Ovary (tissue), 9 donors: Measurements from ENCODE around the gene SLC9A7. TPM values are rescaled to one million over a fixed set of nuclear protein-coding genes. Genes with fewer than 3 reads are reported as not detected.
A peak's percentile ranks its signal among the peaks of the same experiment; 100 is the strongest.

Experiments
- DNase-seq, 5 donors: peaks; one replicate each; pipeline ENCODE4 v3.0.0-alpha.2; 2019 to 2020
- H3K27ac ChIP-seq, 2 donors: fragments of 200-600 bp; one replicate each; pipeline versions ENCODE4 v1.5.1 to v1.8.0; 2019 to 2022
- H3K27me3 ChIP-seq: fragments of 200-600 bp; one replicate; pipeline ENCODE4 v1.8.0; 2022
- H3K36me3 ChIP-seq: fragments of 200-600 bp; sonication (generic); one replicate; pipeline ENCODE4 v1.5.1; 2019
- H3K4me1 ChIP-seq: one replicate; pipeline ENCODE4 v1.8.1; 2013; ENCODE audit warnings: mild to moderate bottlenecking, moderate library complexity; ENCODE audit not compliant: insufficient read depth
- H3K4me3 ChIP-seq: fragments of 200-600 bp; sonication (generic); one replicate; pipeline ENCODE4 v1.5.1; 2017
- H3K9me3 ChIP-seq, 2 donors: fragments of 200-600 bp in 1 of 2; sonication (generic) in 1 of 2; one replicate each; pipeline versions ENCODE4 v1.5.1 to v1.8.1; 2013 to 2019; ENCODE audit warnings: mild to moderate bottlenecking in 1 of 2, moderate library complexity in 1 of 2
- EP300 ChIP-seq: sonication (generic); formaldehyde crosslinking; IDR thresholded peaks from one replicate; pipeline ENCODE4 v1.6.1; 2017; ENCODE audit warnings: antibody characterized with exemption
- POLR2A ChIP-seq: fragments of 450-650 bp; IDR thresholded peaks from one replicate; pipeline ENCODE4 v1.6.1; 2017; ENCODE audit warnings: antibody characterized with exemption, mild to moderate bottlenecking, moderate library complexity
- WGBS, 3 donors: extraction: QIAGEN DNeasy Blood & Tissue Kit in 1 of 3; methylation state at CpG; one replicate each; pipeline versions ENCODE4 v1.1.5 to v1.1.7; 2013 to 2017; 5-methylcytosine and 5-hydroxymethylcytosine counted together
- intact Hi-C, 4 donors: fragments of 100-400 bp; cut with DNase I; formaldehyde crosslinking; loops; one replicate each; pipeline versions ENCODE4 v1.11.0 to v1.15.1; 2022 to 2023
- polyA plus RNA-seq, 2 donors: library from polyadenylated mRNA; stranded (reverse); fragments of 200-250 nt in 1 of 2; fragments of 350-450 nt in 1 of 2; fragmentation: Illumina TruSeq in 1 of 2; extraction: RNeasy Lipid Tissue Mini Kit (QIAGEN cat#74804) in 1 of 2; gene quantifications; one replicate each; pipeline ENCODE4 v1.2.3, GENCODE V29; 2013 to 2014
- total RNA-seq, 7 donors: library from RNA; depleted of rRNA in 2 of 7; stranded (reverse); fragments of >200 nt in 2 of 7; fragmentation: NEBNext Ultra II Directional in 3 of 7; extraction: Animal tissue kit (Norgen Biotek cat#: 25700) in 3 of 7; gene quantifications; one replicate each; pipeline versions ENCODE4 v1.1.0 to v1.2.4, GENCODE V29; 2016 to 2023
- TF ChIP-seq, protein P1 (sequence below), 3 donors: fragments of 450-650 bp in 2 of 3; fragments of 200-600 bp in 1 of 3; IDR thresholded peaks; one replicate each; pipeline versions ENCODE4 v1.5.1 to v1.8.0; 2016 to 2022; ENCODE audit warnings: antibody characterized with exemption in 3 of 3, mild to moderate bottlenecking in 1 of 3
- donor health status: DM: no; HTN: no; CAD: no; lungs with moderate emphysema.
- donor health status: DM: no; HTN: no; CAD: no.
- donor health status: Bipolar disorder and iron deficiency.
- donor health status: DM: yes; HTN: yes; CAD: no.
- donor health status: DM: no; HTN: no; CAD: no.
- donor health status: DM: yes; HTN: yes; CAD: no.

SLC9A7 gene
- total and polyA plus RNA-seq, 9 donors: 2.2 to 22.3 (median 9.1) TPM

DNA sequence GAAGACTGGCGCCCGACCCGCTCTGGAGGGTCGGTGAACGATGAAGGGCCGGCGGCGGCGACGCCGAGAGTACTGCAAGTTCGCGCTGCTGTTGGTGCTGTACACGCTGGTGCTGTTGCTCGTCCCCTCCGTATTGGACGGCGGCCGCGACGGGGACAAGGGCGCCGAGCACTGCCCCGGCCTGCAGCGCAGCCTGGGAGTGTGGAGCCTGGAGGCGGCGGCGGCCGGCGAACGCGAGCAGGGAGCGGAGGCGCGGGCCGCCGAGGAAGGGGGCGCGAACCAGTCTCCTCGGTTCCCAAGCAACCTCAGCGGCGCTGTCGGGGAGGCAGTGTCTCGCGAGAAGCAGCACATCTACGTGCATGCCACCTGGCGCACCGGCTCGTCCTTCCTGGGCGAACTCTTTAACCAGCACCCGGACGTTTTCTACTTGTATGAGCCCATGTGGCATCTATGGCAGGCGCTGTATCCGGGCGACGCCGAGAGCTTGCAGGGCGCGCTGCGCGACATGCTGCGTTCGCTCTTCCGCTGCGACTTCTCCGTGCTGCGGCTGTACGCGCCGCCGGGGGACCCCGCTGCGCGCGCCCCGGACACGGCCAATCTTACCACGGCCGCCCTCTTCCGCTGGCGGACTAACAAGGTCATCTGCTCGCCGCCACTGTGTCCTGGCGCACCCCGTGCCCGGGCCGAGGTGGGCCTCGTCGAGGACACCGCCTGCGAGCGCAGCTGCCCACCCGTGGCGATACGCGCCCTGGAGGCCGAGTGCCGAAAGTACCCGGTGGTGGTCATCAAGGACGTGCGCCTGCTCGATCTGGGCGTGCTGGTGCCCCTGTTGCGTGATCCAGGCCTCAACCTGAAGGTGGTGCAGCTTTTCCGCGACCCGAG, 184.8 kb downstream of the SLC9A7 start:
- intact Hi-C loops: loop anchor here in 3 of 4 donors (5.0 to 10.0 kb wide), 3 partner anchors 61 to 73 kb away; no protein-coding TSS in a partner anchor
- peak; percentile 50 to 74 (median 57) for DNase-seq
- no peaks in the 10 kb centered on the region for H3K4me1 ChIP-seq

GRCh38 chrX:46573331-46573891, 185.5 kb downstream of the SLC9A7 start, which contains the start of gene CHST7:
CHST7 (plus strand) TSS chrX:46573765; CDS start chrX:46573932, 167 bp downstream.
- H3K27me3 ChIP-seq: no peaks in the 10 kb centered on the region
- H3K36me3 ChIP-seq: no peaks in the 10 kb centered on the region
- H3K27ac ChIP-seq: peak within 1 kb of the TSS; percentile 44 to 54
- H3K4me1 ChIP-seq: no peaks in the 10 kb centered on the region
- H3K9me3 ChIP-seq: no peaks in the 10 kb centered on the region
- 28 to 40% (median 37%) methylated on average over 35 of the region's 35 CpGs for WGBS, 3 donors
- intact Hi-C loops: loop anchor here in 3 of 4 donors (5.0 to 10.0 kb wide), 3 partner anchors 61 to 74 kb away; no protein-coding TSS in a partner anchor
- H3K4me3 ChIP-seq: peak within 1 kb of the TSS; percentile 54
- TF ChIP-seq, protein P1, sequence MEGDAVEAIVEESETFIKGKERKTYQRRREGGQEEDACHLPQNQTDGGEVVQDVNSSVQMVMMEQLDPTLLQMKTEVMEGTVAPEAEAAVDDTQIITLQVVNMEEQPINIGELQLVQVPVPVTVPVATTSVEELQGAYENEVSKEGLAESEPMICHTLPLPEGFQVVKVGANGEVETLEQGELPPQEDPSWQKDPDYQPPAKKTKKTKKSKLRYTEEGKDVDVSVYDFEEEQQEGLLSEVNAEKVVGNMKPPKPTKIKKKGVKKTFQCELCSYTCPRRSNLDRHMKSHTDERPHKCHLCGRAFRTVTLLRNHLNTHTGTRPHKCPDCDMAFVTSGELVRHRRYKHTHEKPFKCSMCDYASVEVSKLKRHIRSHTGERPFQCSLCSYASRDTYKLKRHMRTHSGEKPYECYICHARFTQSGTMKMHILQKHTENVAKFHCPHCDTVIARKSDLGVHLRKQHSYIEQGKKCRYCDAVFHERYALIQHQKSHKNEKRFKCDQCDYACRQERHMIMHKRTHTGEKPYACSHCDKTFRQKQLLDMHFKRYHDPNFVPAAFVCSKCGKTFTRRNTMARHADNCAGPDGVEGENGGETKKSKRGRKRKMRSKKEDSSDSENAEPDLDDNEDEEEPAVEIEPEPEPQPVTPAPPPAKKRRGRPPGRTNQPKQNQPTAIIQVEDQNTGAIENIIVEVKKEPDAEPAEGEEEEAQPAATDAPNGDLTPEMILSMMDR (IDR thresholded peaks at IDR 0.05): peak in 2 of 3 donors; percentile 30 to 51
- TF ChIP-seq EP300: no peak
- TF ChIP-seq POLR2A: no peak
- DNase-seq: peak; percentile 63 to 84 (median 76)

More for the DNA sequence above, 184.8 kb downstream of the SLC9A7 start:
- H3K4me3 ChIP-seq: peak overlapping the region; percentile 54
- peak overlapping the region; percentile 44 to 54 for H3K27ac ChIP-seq
- H3K27me3 ChIP-seq: no peaks in the 10 kb centered on the region
- TF ChIP-seq, protein P1 (IDR thresholded peaks at IDR 0.05): peak in 1 of 3 donors; percentile 13
- TF ChIP-seq EP300: no peak
- WGBS, 3 donors: 38 to 45% (median 38%) methylated on average over 97 to 107 of the region's 107 CpGs
- no peaks in the 10 kb centered on the region for H3K9me3 ChIP-seq
- no peaks in the 10 kb centered on the region for H3K36me3 ChIP-seq

DNA sequence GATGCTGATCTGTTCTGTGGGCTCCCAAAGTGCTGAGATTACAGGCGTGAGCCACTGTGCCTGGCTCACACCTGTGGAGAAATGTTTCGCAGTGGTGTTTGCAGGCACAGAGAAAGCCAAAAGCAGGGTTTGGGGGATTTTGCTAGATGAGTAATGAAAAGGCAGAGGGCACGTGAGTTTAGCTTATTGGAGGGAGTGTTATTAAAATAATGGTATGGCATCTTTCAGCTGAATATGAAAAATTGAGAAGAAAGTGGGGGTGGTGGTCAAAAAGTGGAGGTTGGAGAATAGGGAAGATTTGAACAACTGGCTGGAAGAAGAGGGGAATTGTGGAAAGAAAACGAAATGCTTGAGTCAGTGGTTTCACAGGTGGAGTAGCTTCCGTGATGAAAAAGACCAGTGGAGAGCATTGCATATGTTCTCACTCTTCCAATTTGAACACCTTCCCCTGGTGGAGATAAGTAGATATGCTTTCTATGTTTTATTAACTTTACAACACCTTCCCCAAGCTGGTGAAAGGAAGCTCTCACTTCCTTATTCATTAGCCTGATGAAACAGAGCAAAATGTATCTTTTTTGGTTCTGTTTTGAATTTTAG, 186.5 kb downstream of the SLC9A7 start:
- no peak for DNase-seq
- Histone ChIP-seq H3K36me3 (no peaks in the 10 kb centered on the region), H3K27ac (no peak overlapping the region), H3K4me3 (no peak overlapping the region), H3K9me3 (no peaks in the 10 kb centered on the region), H3K4me1 (no peaks in the 10 kb centered on the region), H3K27me3 (no peaks in the 10 kb centered on the region)
- intact Hi-C loops: loop anchor here in 3 of 4 donors (5.0 to 10.0 kb wide), 3 partner anchors 62 to 75 kb away; no protein-coding TSS in a partner anchor
- no peak for TF ChIP-seq POLR2A
- TF ChIP-seq, protein P1 (IDR thresholded peaks at IDR 0.05): no peak
- 77 to 80% (median 79%) methylated on average over 5 of the region's 5 CpGs for WGBS, 3 donors
